Esophagus (tissue), 2 donors: ENCODE measurements around the gene MUS81. TPM values are rescaled to one million over a fixed set of nuclear protein-coding genes. Genes with fewer than 3 reads are reported as not detected.
A peak's percentile ranks its signal among the peaks of the same experiment; 100 is the strongest.

Source experiments
- H3K27ac ChIP-seq, 2 donors: one replicate each; pipeline ENCODE4 v1.5.1; 2013; ENCODE audit warnings: low read depth in 2 of 2, mild to moderate bottlenecking in 2 of 2, inconsistent platforms in 1 of 2, low read length in 1 of 2, moderate library complexity in 1 of 2
- H3K27me3 ChIP-seq, 2 donors: one replicate each; pipeline ENCODE4 v1.6.1; 2013; ENCODE audit warnings: low read length in 2 of 2, control low read depth in 1 of 2, mild to moderate bottlenecking in 1 of 2; ENCODE audit not compliant: insufficient read depth in 2 of 2, control insufficient read depth in 1 of 2
- H3K36me3 ChIP-seq, 2 donors: one replicate each; pipeline ENCODE4 v1.6.1; 2013; ENCODE audit warnings: low read length in 1 of 2; ENCODE audit not compliant: control insufficient read depth in 2 of 2, insufficient read depth in 2 of 2
- H3K4me1 ChIP-seq, 2 donors: one replicate each; pipeline ENCODE4 v1.6.1; 2013; ENCODE audit warnings: low read length in 1 of 2; ENCODE audit not compliant: control insufficient read depth in 2 of 2, insufficient read depth in 2 of 2
- H3K4me3 ChIP-seq, 2 donors: one replicate each; pipeline ENCODE4 v1.5.1; 2013; ENCODE audit warnings: low read length in 2 of 2, mild to moderate bottlenecking in 2 of 2, low read depth in 1 of 2, moderate library complexity in 1 of 2
- H3K9me3 ChIP-seq, 2 donors: one replicate each; pipeline ENCODE4 v1.6.1; 2013; ENCODE audit warnings: mild to moderate bottlenecking in 2 of 2, low read depth in 1 of 2, low read length in 1 of 2, moderate library complexity in 1 of 2; ENCODE audit not compliant: control insufficient read depth in 2 of 2, insufficient read depth in 1 of 2
- WGBS, 2 donors: extraction: QIAGEN DNeasy Blood & Tissue Kit; methylation state at CpG; one replicate each; pipeline ENCODE4 v1.1.7; 2013; 5-methylcytosine and 5-hydroxymethylcytosine counted together
- polyA plus RNA-seq, 2 donors: library from polyadenylated mRNA; stranded (reverse); fragments of 200-250 nt; gene quantifications; one replicate each; pipeline ENCODE4 v1.2.3, GENCODE V29; 2013
- donor health status: healthy with polysubstance abuse.
- donor health status: Bipolar disorder and iron deficiency.

MUS81 gene
- polyA plus RNA-seq, 2 donors = 32.1 to 48.0 TPM

DNA sequence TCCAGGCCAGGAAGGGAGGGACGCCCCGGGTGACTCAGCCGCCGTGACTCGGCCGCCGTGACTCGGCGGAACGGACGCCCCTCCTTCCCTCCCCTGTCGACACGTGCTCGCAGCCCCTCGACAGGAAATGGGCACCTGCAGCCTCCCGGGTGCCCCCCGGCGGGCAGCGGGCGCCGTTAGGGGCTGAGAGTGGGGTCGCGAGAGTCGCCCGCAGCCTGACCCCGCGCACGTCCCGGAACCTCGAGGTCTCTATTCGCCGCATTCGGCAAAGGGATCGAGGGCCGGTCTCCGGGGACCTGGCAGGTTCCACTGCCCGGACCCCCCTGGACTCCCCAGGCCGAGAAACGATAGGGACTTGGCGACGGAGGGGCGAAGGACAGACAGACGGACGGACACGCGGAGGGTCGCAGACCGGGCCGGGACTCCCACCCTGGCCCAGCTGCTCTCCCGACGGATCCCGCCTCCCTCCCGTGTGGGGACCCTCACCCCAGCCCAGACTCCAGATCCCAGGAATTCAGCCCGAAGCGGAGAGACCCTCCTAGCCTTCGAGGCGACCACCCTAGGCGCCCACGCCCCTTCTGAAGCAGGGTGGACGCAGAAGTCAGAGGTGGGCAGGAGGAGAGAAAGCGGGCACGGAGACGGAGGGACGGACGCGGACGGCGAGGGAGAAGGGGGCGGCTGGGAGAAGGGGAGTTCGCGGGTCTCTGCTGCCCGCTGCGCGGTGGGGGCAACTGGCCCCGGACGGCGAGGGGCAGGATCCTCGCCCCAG, 39.3 kb downstream of the MUS81 start:
- Histone ChIP-seq H3K27me3 (no peaks in the 10 kb centered on the region), H3K4me1 (peaks cover 0 to 10% of the 10 kb centered on the region in 2 donors), H3K27ac (peak overlapping the region; percentile 89 to 96), H3K9me3 (no peaks in the 10 kb centered on the region), H3K36me3 (no peaks in the 10 kb centered on the region), H3K4me3 (peak overlapping the region; percentile 59 to 69)
- WGBS, 2 donors = 1 to 2% methylated on average over 57 to 78 of the region's 78 CpGs

DNA sequence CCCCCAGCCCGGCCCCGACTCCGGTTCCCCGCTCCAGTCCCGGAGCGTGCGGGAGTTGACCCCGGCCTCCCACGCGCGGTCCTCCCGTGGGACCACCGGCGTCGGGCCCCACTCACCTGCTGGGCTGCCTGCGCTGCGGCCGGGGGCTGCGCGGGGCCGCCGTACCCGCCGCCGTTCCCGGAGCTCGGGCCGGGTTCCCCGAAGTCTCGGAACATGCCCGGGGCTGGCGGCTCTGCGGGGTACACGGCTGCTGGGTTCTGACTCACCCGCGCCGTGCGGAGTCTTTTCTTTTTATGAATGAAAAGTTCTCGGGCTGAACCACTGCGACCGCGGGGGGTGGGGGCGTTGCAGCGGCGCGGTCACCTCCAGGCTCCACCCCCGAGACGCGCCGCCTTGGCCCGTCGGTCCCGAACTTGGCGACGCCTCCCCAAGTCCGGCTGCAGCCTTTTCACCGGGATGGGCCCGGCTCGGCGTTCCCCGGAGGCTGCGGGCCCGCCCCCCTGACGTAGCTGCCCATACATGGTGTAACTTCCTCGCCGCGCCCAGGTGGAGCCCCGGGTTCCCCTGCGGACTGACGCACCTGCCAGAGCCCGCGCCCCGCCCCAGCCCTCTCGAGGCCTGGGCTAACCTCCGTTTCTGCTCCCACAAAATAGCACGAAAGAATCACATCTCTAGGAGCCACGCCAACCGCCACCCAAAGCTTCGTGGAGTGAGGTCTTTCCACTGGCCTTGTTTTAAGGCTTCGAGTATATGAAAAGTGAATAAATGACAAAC, 40.1 kb downstream of the MUS81 start, which contains the start of gene FOSL1:
Gene FOSL1 (minus strand): TSS at position 264 of the 774 bp plus-strand sequence. CDS start 49 bp downstream, at position 215.
- no peaks in the 10 kb centered on the region for H3K36me3 ChIP-seq
- H3K4me3 ChIP-seq = peak within 1 kb of the TSS; percentile 59 to 69
- H3K4me1 ChIP-seq = peaks cover 0 to 10% of the 10 kb centered on the region in 2 donors
- peak within 1 kb of the TSS; percentile 89 to 96 for H3K27ac ChIP-seq
- H3K27me3 ChIP-seq = no peaks in the 10 kb centered on the region
- 2% methylated on average over 69 to 80 of the region's 80 CpGs for WGBS, 2 donors
- H3K9me3 ChIP-seq = no peaks in the 10 kb centered on the region

- H3K36me3 ChIP-seq = no peaks in the 10 kb centered on the region
- peak overlapping the region; percentile 89 to 96 for H3K27ac ChIP-seq
- no peaks in the 10 kb centered on the region for H3K27me3 ChIP-seq
- 72 to 76% methylated on average over 11 of the region's 11 CpGs for WGBS, 2 donors
- H3K4me3 ChIP-seq = peak overlapping the region in 1 of 2 donors; percentile 69
- no peaks in the 10 kb centered on the region for H3K9me3 ChIP-seq
- peaks cover 0 to 10% of the 10 kb centered on the region in 2 donors for H3K4me1 ChIP-seq
These were observed 40.6 kb downstream of the MUS81 start for GRCh38 chr11:65900899-65901180.

- H3K4me1 ChIP-seq = peaks cover 0 to 10% of the 10 kb centered on the region in 2 donors
- peak overlapping the region in 1 of 2 donors; percentile 40 for H3K27ac ChIP-seq
- no peak overlapping the region for H3K4me3 ChIP-seq
- H3K9me3 ChIP-seq = no peaks in the 10 kb centered on the region
- 27 to 35% methylated on average over 5 of the region's 5 CpGs for WGBS, 2 donors
- H3K36me3 ChIP-seq = no peaks in the 10 kb centered on the region
- no peaks in the 10 kb centered on the region for H3K27me3 ChIP-seq
These were observed 42.8 kb downstream of the MUS81 start for GRCh38 chr11:65903068-65903481.

DNA sequence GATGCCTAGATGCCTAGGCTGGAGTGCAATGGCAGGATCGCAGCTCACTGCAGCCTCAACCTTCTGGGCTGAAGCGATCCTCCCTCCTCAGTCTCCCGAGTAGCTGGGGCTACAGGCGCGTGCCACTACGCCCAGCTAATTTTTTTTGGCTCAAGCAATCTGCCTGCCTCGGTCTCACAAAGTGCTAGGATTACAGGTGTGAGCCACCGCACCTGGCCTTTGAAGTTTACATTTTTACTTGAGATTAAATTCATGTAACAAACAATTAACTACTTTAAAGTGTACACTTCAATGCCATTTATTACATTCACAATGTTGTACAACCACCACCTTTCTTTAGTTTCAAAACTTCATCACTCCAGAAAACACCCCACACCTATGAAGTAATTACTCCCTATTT, 43.5 kb downstream of the MUS81 start:
- Histone ChIP-seq H3K36me3 (no peaks in the 10 kb centered on the region), H3K9me3 (no peaks in the 10 kb centered on the region), H3K4me3 (no peak overlapping the region), H3K27me3 (no peaks in the 10 kb centered on the region), H3K27ac (no peak overlapping the region), H3K4me1 (peaks cover 0 to 10% of the 10 kb centered on the region in 2 donors)
- WGBS, 2 donors = 65 to 67% methylated on average over 8 of the region's 8 CpGs

DNA sequence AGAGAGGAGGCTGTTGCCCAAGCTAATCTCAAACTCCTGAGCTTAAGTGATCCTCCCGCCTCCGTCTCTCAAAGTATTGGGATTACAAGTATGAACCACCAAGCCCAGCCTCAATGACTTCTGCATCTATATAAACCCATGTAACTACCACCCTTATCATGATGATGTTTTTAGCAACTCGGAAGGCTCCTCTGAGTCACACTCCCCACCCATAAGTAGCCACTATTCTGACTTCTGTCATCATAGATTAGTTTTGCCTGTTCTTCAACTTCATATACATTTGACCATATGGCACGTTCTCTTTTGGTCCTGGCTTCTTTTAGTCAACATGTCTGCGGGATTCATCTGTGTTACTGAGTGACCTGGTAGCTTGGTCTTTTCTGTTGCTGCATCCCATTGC, 46.4 kb downstream of the MUS81 start:
- Histone ChIP-seq H3K4me3 (no peak overlapping the region), H3K4me1 (peaks cover 3 to 5% of the 10 kb centered on the region in 2 donors), H3K36me3 (no peaks in the 10 kb centered on the region), H3K27me3 (no peaks in the 10 kb centered on the region), H3K9me3 (no peaks in the 10 kb centered on the region), H3K27ac (peak overlapping the region in 1 of 2 donors; percentile 28)
- WGBS, 2 donors = 79 to 81% methylated on average over 5 of the region's 5 CpGs

DNA sequence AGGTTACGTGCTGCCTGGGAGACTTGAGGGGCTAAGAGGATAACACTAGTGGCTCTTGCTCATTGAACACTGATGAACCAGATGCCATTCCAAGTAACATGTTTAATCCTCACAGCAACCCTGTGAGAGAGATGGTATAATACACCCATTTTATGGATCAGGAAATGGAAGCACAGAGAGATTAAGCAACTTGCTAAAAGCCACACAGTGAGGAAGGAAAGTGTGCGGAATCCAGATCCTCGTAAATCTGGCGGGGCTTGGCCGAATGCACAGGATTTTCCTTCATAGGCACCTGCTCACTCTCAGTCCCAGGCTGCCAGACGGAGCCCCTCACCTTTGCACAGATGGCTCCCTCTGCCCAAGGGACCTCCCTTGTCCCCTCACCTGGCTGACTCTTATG, 47.6 kb downstream of the MUS81 start:
- H3K27ac ChIP-seq = no peak overlapping the region
- H3K4me1 ChIP-seq = peaks cover 7 to 10% of the 10 kb centered on the region in 2 donors
- H3K9me3 ChIP-seq = no peaks in the 10 kb centered on the region
- H3K4me3 ChIP-seq = no peak overlapping the region
- WGBS, 2 donors = 89 to 90% methylated on average over 6 of the region's 6 CpGs
- H3K27me3 ChIP-seq = no peaks in the 10 kb centered on the region
- H3K36me3 ChIP-seq = no peaks in the 10 kb centered on the region

DNA sequence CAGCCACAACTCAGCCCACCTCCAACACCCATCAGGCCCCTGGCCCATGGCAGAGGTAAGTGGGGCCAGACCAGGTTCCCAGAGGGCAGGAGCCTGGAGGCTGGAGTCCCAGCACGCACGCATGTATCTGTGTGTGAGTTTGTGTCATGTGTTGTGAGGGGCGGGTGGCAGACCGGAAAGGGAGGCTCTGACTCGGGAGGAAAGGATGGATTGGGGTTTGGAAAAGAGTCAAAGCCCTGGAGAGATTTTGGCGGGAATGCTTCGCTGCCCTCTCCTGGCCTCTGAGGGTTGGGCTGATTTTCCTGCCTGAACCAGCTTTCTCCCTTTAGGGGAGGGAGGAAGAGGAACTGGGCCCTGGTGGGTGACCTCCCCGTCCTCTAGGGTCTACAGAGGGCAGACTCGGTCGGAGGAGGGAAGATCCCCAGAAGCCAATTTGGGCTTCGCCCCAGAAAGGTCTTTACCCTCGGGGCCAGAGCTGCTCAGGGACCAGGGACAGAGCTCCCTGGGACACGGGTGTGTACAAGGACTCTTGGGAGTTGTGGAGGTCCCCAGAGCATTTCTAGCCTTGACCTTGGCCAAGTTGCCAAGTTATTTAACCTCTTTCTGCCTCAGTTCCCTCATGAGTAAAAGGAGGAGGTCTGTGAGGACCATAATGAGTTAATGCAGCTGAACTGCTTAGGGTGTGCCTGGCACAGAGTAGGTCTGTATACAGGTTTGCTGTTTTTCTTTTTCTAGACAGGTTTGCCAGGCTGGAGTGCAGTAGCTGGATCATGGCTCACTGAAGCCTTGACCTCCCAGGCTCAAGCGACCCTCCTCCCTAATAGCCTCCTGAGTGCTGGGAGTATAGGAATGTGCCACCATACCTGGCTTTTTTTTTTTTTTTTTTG, 51.7 kb downstream of the MUS81 start:
- WGBS, 2 donors = 16 to 17% methylated on average over 14 of the region's 14 CpGs
- no peak overlapping the region for H3K4me3 ChIP-seq
- no peaks in the 10 kb centered on the region for H3K9me3 ChIP-seq
- H3K27me3 ChIP-seq = no peaks in the 10 kb centered on the region
- H3K36me3 ChIP-seq = peaks cover 0 to under 1% of the 10 kb centered on the region in 2 donors
- H3K4me1 ChIP-seq = peaks cover 18 to 26% of the 10 kb centered on the region in 2 donors
- peak overlapping the region; percentile 25 to 75 for H3K27ac ChIP-seq

DNA sequence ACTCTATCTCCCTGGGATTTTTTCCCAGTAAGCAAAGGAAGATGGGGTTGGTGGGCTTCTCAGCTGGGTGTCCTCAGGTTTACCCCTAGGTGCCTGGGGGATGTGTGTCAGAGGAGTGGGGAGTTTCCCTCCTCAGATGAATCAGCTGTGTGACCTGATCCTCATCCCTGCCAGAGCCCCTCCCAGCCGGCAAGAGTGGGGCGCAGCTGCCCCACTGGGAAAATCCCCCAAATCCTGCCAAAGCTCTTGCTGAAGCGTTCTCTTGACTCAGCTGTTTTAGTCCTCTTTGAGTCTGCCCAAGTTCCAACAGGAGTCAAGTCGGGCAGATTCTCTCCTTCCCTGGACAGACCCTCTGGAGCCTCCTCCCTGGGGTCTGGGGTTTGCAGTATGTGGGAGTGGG, 52.6 kb downstream of the MUS81 start:
- Histone ChIP-seq H3K9me3 (no peaks in the 10 kb centered on the region), H3K27ac (peak overlapping the region; percentile 63 to 75), H3K4me3 (no peak overlapping the region), H3K36me3 (peaks cover 0 to 3% of the 10 kb centered on the region in 2 donors), H3K27me3 (no peaks in the 10 kb centered on the region), H3K4me1 (peaks cover 27 to 35% of the 10 kb centered on the region in 2 donors)
- WGBS, 2 donors = 32 to 40% methylated on average over 4 of the region's 4 CpGs
